ENCODE data around the gene RANBP9. TPM values are rescaled to one million over a fixed set of nuclear protein-coding genes. Genes with fewer than 3 reads are reported as not detected.

The RANBP9 gene
- total RNA-seq, 2 donors from 2014 or later: 52.9 to 75.5 TPM

DNA sequence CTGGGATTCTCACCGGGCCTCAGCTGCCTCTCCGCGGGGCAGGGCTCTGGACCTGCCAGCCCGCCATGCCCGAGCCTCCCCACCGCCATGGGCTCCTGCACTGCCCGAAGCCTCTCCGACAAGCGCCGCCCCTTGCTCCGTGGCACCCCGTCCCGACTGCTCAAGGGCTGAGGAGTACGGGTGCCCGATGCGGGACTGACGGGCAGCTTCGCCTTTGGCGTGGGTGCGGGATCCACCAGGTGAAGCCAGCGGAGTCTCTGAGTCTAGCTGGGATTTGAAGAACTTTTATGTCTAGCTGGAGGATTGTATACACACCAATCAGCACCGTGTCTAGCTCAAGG lies 5.3 kb upstream of the RANBP9 start:
- Mint-ChIP-seq H3K36me3 (peaks cover 9 to 31% of the 10 kb centered on the region in 2 donors), H3K27ac (no peak overlapping the region), H3K9me3 (peaks cover 6 to 24% of the 10 kb centered on the region in 2 donors)
- DNase-seq (ENCODE audit: low spot score in 2 of 2) (no peak), ATAC-seq (no peak)

DNA sequence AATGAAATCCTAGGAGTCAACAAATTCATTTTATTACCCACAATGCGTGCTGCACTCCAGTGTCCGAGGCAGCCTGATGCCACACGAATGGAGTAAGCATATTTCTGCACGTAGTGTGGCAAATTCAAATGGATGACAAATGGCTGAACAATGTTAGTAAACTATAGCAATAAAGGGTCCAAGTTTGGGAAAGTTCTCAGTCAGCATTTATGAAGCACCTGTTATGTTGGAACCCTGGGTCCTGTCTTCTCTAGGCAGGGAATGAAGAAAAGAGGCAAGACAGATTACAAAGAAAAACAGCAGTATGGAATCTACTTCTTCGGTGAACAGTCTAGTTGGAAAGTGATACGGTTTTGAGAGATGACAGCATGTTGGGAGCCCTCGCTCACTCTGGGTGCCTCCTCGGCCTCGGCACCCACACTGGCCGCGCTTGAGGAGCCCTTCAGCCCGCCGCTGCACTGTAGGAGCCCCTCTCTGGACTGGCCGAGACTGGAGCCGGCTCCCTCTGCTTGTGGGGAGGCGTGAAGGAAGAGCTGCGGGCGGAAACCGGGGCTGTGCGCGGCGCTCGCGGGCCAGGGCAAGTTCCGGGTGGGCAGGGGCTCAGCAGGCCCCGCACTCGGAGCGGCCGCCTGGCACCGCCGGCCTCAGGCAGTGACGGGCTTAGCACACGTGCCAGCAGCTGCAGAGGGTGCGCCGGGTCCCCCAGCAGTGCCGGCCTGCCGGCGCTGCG lies 4.8 kb upstream of the RANBP9 start:
- Mint-ChIP-seq H3K9me3 (peaks cover 6 to 24% of the 10 kb centered on the region in 2 donors), H3K36me3 (peaks cover 9 to 31% of the 10 kb centered on the region in 2 donors), H3K27ac (peak overlapping the region in 1 of 2 donors; percentile 62)
- DNase-seq (ENCODE audit: low spot score in 2 of 2) (no peak), ATAC-seq (no peak)

DNA sequence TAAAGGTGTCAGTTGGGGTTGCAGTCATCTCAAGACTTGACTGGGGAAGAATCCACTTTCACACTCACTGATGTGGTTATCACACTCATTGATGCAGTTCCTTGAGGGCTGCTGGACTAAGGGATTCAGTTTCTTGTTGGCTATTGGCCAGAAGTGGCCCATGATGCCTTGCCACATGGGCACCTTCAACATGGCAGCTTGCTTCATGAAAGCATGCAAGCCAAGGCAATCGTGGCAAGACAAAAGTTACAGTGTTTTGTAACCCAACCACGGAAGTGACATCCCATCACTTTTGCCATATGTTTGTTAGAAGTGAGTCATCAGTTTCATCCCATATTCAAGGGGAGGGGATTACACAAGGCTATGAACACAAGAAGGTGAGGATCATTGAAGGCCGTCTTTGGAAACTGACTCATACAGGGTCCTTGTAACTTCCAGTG lies 3.8 kb upstream of the RANBP9 start:
- Mint-ChIP-seq H3K9me3 (peaks cover 6 to 24% of the 10 kb centered on the region in 2 donors), H3K27ac (peak overlapping the region; percentile 62 to 81)

GRCh38 chr6:13712599-13712898 lies 914 bp upstream of the RANBP9 start:
- DNase-seq (ENCODE audit: low spot score in 2 of 2) (no peak), ATAC-seq (no peak)
- peak overlapping the region; percentile 97 for H3K27ac Mint-ChIP-seq
- H3K36me3 Mint-ChIP-seq: peaks cover 25 to 28% of the 10 kb centered on the region in 2 donors
- peaks cover 3 to 14% of the 10 kb centered on the region in 2 donors for H3K9me3 Mint-ChIP-seq

More for the DNA sequence above, 3.8 kb upstream of the RANBP9 start:
- ATAC-seq (peak; percentile 56 to 63), DNase-seq (ENCODE audit: low spot score in 2 of 2) (peak; percentile 55 to 78)
- peaks cover 11 to 33% of the 10 kb centered on the region in 2 donors for H3K36me3 Mint-ChIP-seq

DNA sequence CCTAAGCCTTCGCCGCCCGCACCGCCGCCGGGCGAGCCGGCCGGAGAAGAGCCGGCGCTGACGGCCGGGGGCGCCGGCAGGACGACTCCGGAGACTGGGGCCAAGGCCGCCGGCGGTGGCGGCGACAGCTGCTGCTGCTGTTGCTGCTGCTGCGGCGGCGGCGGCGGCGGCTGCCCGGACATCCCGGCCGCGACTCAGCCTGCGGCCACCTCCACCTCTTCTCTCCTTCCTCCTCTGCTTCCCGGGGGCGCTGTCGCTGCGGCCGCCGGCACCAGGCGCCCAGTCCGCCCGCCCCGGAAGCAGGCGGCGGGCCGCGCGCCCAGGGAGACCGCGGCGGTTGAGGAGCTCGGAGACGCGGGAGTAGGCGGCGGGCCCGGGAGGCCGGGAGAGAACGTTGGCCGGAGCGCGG lies 307 bp downstream of the RANBP9 start:
- H3K9me3 Mint-ChIP-seq: peaks cover 3 to 10% of the 10 kb centered on the region in 2 donors
- ATAC-seq: peak; percentile 56 to 57
- H3K27ac Mint-ChIP-seq: peak overlapping the region in 1 of 2 donors; percentile 95
- H3K36me3 Mint-ChIP-seq: peaks cover 23 to 25% of the 10 kb centered on the region in 2 donors
- DNase-seq (ENCODE audit: low spot score in 2 of 2): no peak

DNA sequence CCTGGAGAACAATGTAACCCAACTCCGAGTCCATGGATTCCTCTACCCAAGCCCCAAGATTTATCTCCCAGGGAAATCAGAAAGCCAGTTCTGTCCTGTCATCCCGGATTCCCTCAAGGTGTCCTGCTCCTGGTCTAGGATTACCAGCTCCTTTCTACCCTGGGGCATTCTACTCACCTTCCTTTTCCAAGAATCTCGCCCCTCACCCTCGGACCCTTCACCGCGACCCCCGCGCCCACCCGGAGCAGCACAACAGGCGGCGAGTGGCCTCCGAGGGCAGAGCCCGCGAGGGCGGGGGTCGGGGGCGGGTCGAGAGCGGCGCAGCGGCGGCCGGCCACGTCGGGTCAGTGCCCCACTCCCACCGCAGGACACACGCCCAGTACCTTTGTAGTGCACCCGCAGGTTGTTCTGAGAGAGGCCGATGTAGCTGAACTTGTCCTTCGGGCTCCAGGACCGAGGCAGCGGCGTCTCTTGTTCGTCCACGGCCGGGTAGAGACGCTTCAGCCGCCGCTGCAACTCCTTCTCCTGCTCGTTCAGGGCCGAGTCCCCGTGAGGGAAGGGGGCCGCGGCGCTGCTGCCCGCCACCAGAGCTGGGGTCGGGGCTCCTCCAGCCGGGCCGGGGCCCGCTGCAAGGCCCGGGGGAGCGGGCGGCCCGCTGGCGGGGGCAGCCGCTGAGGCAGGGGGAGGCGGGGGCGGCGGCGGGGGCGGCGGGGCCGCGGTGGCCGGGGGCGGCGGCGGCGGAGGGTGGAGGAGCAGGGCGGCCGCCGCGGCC lies 897 bp downstream of the RANBP9 start:
- peaks cover 3 to 4% of the 10 kb centered on the region in 2 donors for H3K9me3 Mint-ChIP-seq
- H3K36me3 Mint-ChIP-seq: peaks cover 17 to 25% of the 10 kb centered on the region in 2 donors
- peak; percentile 42 to 64 for DNase-seq (ENCODE audit: low spot score in 2 of 2)
- ATAC-seq: peak in 1 of 2 donors; percentile 17
- peak overlapping the region; percentile 92 to 95 for H3K27ac Mint-ChIP-seq

DNA sequence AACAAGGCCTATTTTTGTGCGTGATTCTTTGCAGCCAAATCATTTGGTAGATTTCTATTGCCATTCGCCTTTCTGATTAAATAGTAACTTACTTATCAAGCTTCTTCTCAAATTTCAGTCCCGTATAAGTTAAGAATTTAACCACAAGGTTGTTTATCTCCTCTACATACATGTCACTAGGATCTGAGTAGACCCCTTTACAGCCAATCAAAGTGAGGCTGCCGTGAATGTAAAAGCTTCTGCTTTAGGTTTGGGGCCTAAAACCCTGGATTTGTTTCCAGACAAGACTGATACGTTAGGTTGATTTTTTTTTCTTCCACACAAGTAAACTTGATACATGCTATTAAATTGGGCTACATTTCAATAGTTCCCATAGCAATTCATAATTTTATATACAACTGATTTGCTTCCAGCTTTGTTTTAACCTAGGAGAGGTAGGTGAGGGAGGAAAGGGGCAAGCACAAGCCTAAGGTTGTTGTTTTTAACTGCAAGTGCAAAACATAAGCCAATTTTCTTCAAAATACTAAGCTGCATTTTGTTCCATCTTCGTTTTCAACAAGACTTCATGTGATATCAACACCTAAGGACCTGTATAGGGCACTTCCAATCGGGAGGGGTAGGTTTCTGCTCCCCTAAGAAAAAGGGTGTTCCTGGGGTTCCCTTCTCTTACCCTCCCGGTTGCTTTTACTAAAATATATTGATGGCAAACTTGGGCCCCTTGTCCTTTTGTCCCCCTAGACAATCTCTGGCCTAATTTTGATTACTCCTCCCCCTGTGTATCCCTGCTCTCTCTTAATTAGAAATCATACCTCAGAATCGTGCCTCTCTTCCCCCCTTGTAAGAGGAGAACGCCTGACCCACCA lies 1.7 kb downstream of the RANBP9 start:
- peaks cover 12 to 25% of the 10 kb centered on the region in 2 donors for H3K36me3 Mint-ChIP-seq
- ATAC-seq (peak in 1 of 2 donors; percentile 22), DNase-seq (ENCODE audit: low spot score in 2 of 2) (no peak)
- peak overlapping the region; percentile 92 to 95 for H3K27ac Mint-ChIP-seq
- no peaks in the 10 kb centered on the region for H3K9me3 Mint-ChIP-seq

GRCh38 chr6:13708736-13709135 lies 2.9 kb downstream of the RANBP9 start:
- H3K36me3 Mint-ChIP-seq: peaks cover 12 to 25% of the 10 kb centered on the region in 2 donors
- ATAC-seq (no peak), DNase-seq (ENCODE audit: low spot score in 2 of 2) (no peak)
- H3K9me3 Mint-ChIP-seq: no peaks in the 10 kb centered on the region
- H3K27ac Mint-ChIP-seq: peak overlapping the region; percentile 84 to 95

DNA sequence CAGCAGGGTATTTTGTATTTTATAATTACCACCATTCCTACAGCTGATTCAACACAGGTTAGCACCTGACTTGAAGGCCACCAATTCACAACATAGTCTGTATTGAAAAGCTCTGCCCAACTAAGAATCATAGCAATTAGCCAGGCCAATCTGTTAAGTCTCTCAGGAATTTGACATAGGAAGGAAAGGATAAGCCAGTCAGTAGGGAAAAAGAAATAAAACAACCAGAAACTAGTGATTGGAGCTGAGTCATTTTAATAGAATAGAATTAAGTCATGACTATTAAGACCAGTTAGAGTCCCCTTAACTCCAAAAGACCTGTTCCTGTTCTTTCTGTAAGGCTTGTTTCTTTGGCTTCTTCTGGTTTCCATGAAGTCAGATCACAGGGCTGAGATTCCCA lies 8.1 kb downstream of the RANBP9 start:
- ATAC-seq: peak; percentile 46 to 73
- peaks cover 1 to 6% of the 10 kb centered on the region in 2 donors for H3K36me3 Mint-ChIP-seq

DNA sequence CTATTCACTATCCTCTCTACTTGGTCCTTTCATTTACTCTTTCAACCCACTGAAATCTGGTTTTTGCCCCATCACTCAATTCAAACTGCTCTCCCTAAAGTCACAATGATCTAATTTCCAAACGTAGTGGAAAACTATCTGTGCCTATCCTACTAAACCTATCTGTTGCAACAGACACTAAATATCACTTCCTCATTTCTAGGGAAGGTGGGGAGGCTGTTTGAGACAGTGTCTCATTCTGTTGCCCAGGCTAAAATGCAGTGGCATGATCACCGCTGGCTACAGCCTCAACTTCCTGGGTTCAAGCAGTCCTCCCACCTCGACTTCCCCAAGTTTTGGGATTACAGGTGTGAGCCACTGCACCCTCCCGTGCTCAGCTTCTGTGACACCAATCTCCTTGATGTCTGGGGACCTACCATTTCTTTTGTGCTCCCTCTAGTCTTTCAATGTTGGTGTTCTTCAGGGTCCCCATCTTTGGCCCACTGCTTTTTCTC lies 8.8 kb downstream of the RANBP9 start:
- DNase-seq (ENCODE audit: low spot score in 2 of 2) (no peak), ATAC-seq (no peak)
- peaks cover 0 to 6% of the 10 kb centered on the region in 2 donors for H3K36me3 Mint-ChIP-seq
- H3K27ac Mint-ChIP-seq: no peak overlapping the region
- H3K9me3 Mint-ChIP-seq: no peaks in the 10 kb centered on the region

More for the DNA sequence above, 8.1 kb downstream of the RANBP9 start:
- no peaks in the 10 kb centered on the region for H3K9me3 Mint-ChIP-seq
- no peak overlapping the region for H3K27ac Mint-ChIP-seq
- no peak for DNase-seq (ENCODE audit: low spot score in 2 of 2)

GRCh38 chr6:13700232-13700631 lies 11.4 kb downstream of the RANBP9 start:
- H3K36me3 Mint-ChIP-seq: peaks cover 6 to 8% of the 10 kb centered on the region in 2 donors
- peak overlapping the region in 1 of 2 donors; percentile 29 for H3K27ac Mint-ChIP-seq
- no peak for DNase-seq (ENCODE audit: low spot score in 2 of 2)

DNA sequence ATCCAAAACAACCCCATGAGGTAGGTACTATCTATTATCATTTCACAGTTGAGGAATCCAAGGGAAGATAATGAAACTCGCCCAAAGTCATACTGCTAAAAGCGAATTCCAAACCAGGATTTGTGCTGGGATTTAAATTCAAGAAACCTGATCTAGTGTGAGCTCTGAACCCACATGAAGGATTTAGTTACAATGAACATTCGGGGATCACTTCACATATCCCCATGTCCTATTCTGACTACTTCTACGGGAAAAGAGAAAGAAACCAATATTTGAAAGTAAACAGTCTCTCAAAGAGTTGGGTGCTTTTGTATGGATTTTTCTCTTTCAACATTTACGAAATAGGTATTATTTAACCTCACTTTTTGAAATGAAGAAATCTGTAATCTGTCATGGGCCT lies 12.9 kb downstream of the RANBP9 start:
- peaks cover 6 to 16% of the 10 kb centered on the region in 2 donors for H3K36me3 Mint-ChIP-seq
- H3K9me3 Mint-ChIP-seq: no peaks in the 10 kb centered on the region
- ATAC-seq (no peak), DNase-seq (ENCODE audit: low spot score in 2 of 2) (no peak)
- H3K27ac Mint-ChIP-seq: no peak overlapping the region

More at GRCh38 chr6:13700232-13700631, 11.4 kb downstream of the RANBP9 start:
- H3K9me3 Mint-ChIP-seq: no peaks in the 10 kb centered on the region
- ATAC-seq: no peak

DNA sequence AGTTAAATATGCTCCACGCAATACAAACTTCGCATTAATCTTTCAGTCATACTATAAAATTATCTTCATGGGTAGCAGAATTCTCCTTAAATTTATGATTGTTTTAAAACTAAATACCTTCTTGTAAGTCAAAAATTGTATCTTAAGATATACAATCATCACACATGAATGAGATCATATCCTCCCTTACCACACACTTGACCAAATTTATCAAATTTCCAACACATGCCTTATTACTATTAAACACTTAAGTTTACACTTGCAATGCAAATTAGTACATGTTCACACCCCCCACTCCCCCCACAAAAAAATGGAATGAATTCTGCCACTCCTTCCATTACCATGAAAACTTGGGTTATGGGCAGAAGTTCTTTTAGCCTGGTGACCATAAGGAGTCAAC lies 13.8 kb downstream of the RANBP9 start:
- no peak for DNase-seq (ENCODE audit: low spot score in 2 of 2)
- ATAC-seq: no peak
- no peaks in the 10 kb centered on the region for H3K9me3 Mint-ChIP-seq
- peaks cover 6 to 21% of the 10 kb centered on the region in 2 donors for H3K36me3 Mint-ChIP-seq
- no peak overlapping the region for H3K27ac Mint-ChIP-seq

GRCh38 chr6:13696226-13696625 lies 15.4 kb downstream of the RANBP9 start:
- ATAC-seq (no peak), DNase-seq (ENCODE audit: low spot score in 2 of 2) (no peak)
- H3K36me3 Mint-ChIP-seq: peaks cover 6 to 23% of the 10 kb centered on the region in 2 donors
- peak overlapping the region in 1 of 2 donors; percentile 37 for H3K27ac Mint-ChIP-seq
- H3K9me3 Mint-ChIP-seq: no peaks in the 10 kb centered on the region

DNA sequence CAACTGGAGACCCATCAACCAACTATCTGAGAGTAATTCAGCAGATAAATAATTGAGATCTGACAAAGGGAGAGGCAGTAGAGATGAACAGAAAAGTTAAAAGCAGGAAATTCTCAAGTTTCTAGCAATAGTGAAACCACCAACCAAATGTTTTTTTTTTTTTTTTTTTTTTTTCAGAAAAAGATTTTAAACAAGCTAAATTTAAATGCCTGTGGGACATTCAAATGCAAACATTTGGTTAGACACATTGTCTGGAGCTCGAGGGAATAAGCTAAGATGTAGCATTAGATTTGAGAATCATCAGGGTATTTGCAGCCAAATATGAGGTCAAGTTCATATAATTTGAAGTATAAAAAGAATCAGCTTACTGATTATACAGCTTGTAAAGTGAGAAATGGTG lies 16.4 kb downstream of the RANBP9 start:
- no peaks in the 10 kb centered on the region for H3K9me3 Mint-ChIP-seq
- no peak for ATAC-seq
- H3K27ac Mint-ChIP-seq: peak overlapping the region in 1 of 2 donors; percentile 48
- peaks cover 6 to 29% of the 10 kb centered on the region in 2 donors for H3K36me3 Mint-ChIP-seq
- DNase-seq (ENCODE audit: low spot score in 2 of 2): no peak

DNA sequence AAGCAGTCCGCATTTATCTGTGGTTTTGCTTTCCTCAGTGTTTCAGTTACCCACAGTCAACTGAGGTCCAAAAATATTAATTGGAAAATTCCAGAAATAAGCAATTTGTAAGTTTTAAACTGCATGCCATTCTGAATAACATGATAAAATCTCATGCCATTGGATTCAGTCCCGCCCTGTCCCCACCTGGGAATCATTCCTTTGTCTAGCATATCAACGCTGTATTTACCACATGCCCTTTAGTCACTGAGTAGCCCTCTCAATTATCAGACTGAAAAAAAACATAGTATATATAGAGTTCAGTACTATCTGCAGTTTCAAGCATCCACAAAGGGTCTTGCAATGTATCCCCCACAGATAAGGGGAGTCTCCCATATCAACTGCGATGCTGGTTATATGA lies 17.1 kb downstream of the RANBP9 start:
- H3K9me3 Mint-ChIP-seq: peaks cover 4 to 6% of the 10 kb centered on the region in 2 donors
- H3K27ac Mint-ChIP-seq: peak overlapping the region in 1 of 2 donors; percentile 68

More for the DNA sequence above, 17.1 kb downstream of the RANBP9 start:
- DNase-seq (ENCODE audit: low spot score in 2 of 2): no peak
- peak in 1 of 2 donors; percentile 25 for ATAC-seq
- peaks cover 11 to 36% of the 10 kb centered on the region in 2 donors for H3K36me3 Mint-ChIP-seq
